ENCODE measurements around the gene ZNF189. TPM values are rescaled to one million over a fixed set of nuclear protein-coding genes. Genes with fewer than 3 reads are reported as not detected.

Gene ZNF189
- total RNA-seq, 1 donor from 2014 or later, result 26.0 TPM

DNA sequence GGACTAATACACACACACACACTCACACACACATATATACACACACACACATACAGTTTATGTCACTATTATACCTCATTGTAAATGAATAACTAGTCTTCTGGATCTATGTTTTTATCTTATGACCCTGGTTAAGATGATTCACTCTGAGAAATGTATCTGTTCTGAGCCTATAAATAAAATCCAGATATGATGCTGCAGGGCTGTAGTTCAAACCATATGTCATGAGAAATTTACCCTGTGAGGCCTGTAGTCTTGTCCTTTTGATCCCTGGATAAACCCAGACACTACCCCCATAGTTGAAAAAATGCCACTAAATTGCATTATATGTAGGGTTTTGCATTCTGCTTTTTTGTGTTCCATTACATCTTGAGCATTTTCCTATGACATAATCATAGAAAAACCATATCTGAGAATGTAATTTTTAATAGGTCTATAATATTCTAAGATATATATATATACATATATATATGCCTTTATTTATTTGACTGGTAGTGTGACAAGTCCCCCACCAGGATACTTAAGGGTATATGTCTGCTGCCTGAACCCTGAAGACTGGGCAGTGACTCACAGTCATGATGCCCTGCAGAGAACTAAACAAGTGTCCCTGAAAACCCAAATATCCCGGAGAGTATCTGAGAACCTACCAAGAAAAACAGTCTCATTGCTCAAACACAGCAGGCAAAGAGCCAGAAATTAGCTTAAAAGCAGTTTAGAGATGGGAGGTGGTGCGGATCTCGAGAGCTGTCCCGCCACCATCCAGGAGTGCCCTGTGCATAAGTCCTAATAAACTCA lies 55.3 kb downstream of the ZNF189 start:
- no peak for DNase-seq

DNA sequence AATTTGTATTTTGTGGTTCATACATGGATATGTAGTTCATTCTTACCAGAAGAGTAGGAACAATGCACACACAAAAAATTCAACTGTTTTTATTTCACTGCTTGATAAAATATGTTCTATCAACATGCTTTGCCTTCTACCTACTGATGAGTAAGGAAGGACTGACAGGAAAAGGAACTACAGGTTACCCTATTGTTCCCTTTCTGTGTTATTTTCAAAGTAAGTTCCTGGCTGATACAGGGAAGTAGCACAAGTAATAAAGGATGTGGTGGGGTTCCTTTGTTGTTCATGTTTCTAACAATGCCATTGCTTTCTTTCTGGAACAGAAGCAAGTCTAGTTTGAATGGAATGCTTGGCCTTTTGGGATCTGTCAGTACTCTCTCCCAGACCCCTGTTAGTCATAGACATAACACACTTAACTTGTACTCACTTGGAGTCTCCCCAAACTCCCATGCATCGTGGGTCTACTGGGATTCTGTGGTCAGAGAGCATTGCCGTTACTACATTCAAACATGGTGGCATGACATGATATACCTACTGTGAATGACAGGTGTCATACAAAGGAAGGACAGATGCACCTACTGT lies 57.1 kb downstream of the ZNF189 start:
- no peak for DNase-seq

GRCh38 chr9:101457003-101457402 lies 58.4 kb downstream of the ZNF189 start:
- no peak for DNase-seq

GRCh38 chr9:101458963-101459631 lies 60.4 kb downstream of the ZNF189 start:
- peak; percentile 28 for DNase-seq

Small RNA genes lying within 50 kb of the gene (small RNA-seq; reads per million reads assigned to genes)
- gene AL353621.2 (ENCODE audit: low replicate concordance), result not detected

Other genes starting within 250 kb of the ZNF189 start
- gene BAAT, start 13.8 kb upstream of the ZNF189 start, total RNA-seq, result not detected
- gene MRPL50, start 233 bp upstream of the ZNF189 start, total RNA-seq, result 18.3 TPM
- gene ALDOB, start 36.9 kb downstream of the ZNF189 start, total RNA-seq, result not detected
- 26.0 TPM for gene RNF20, start 135.0 kb downstream of the ZNF189 start, total RNA-seq
- gene PPP3R2, start 196.1 kb downstream of the ZNF189 start, total RNA-seq, result not detected